SK-N-SH (cell line): Measurements from ENCODE around the gene CD22. TPM values are rescaled to one million over a fixed set of nuclear protein-coding genes. Genes with fewer than 3 reads are reported as not detected.

Experiments
- CTCF ChIA-PET: fragments of 300-600, 350-600 bp; formaldehyde crosslinking; extraction: SDS; loops from one replicate; lab custom pipeline; 2021; lab: Yijun Ruan, JAX
- POLR2A ChIA-PET: fragments of 350-600 bp; sonication (Branson Sonifier 250); formaldehyde crosslinking; extraction: SDS; loops from one replicate; lab custom pipeline; 2020; ENCODE audit warnings: antibody characterized with exemption, inconsistent platforms; lab: Yijun Ruan, JAX
- DNase-seq: peaks from one replicate; pipeline ENCODE4 v3.0.0; 2012
- H2AFZ ChIP-seq: fragments of 200-600 bp; sonication (generic); 2 replicates; pipeline ENCODE4 v1.8.1; 2016; ENCODE audit warnings: antibody characterized with exemption, mild to moderate bottlenecking, low read depth
- H3F3A ChIP-seq: fragments of 200-600 bp; sonication (generic); replicated peaks from 2 replicates; pipeline ENCODE3; 2016; ENCODE audit warnings: antibody characterized with exemption, mild to moderate bottlenecking; ENCODE audit not compliant: insufficient read depth
- H3K27ac ChIP-seq, 2 experiments: fragments of 200-500 bp in 1 of 2; fragments of 200-600 bp in 1 of 2; sonication (Bioruptor generic) in 1 of 2; sonication (generic), shearing (Covaris generic) in 1 of 2; 2 replicates each; pipeline versions ENCODE4 v1.5.1 to v1.6.1; 2014 to 2016; ENCODE audit warnings: low read depth in 2 of 2, inconsistent platforms in 1 of 2, low read length in 1 of 2, mild to moderate bottlenecking in 1 of 2, mixed read lengths in 1 of 2
- H3K27me3 ChIP-seq: fragments of 200-600 bp; sonication (generic), shearing (Covaris generic); 2 replicates; pipeline ENCODE4 v1.6.1; 2016; ENCODE audit warnings: mixed run types; ENCODE audit not compliant: insufficient read depth
- H3K36me3 ChIP-seq, 2 experiments: fragments of 200-500 bp in 1 of 2; fragments of 200-600 bp in 1 of 2; sonication (Bioruptor generic) in 1 of 2; sonication (generic) in 1 of 2; replicated peaks in 1 of 2; 2 replicates each; pipeline versions ENCODE3 to v1.5.1; 2014 to 2016; ENCODE audit warnings: low read length in 1 of 2, mild to moderate bottlenecking in 1 of 2; ENCODE audit not compliant: insufficient read depth in 2 of 2, control insufficient read depth in 1 of 2
- H3K4me1 ChIP-seq, 2 experiments: fragments of 200-500 bp in 1 of 2; fragments of 200-600 bp in 1 of 2; sonication (Bioruptor generic) in 1 of 2; sonication (generic), shearing (Covaris generic) in 1 of 2; 2 replicates each; pipeline versions ENCODE4 v1.5.1 to v1.6.1; 2014 to 2016; ENCODE audit warnings: low read depth in 1 of 2, low read length in 1 of 2, mixed run types in 1 of 2; ENCODE audit not compliant: insufficient read depth in 2 of 2, control insufficient read depth in 1 of 2
- H3K4me2 ChIP-seq: fragments of 200-600 bp; sonication (generic), shearing (Covaris generic); 2 replicates; pipeline ENCODE4 v1.6.1; 2017; ENCODE audit warnings: mixed run types
- H3K4me3 ChIP-seq, 2 experiments: fragments of 200-500 bp in 1 of 2; fragments of 200-600 bp in 1 of 2; sonication (Bioruptor generic) in 1 of 2; sonication (generic), shearing (Covaris generic) in 1 of 2; 2 replicates each; pipeline versions ENCODE4 v1.5.1 to v1.8.1; 2014 to 2016; ENCODE audit warnings: low read depth in 2 of 2, inconsistent platforms in 1 of 2, low read length in 1 of 2, mild to moderate bottlenecking in 1 of 2, mixed read lengths in 1 of 2, moderate library complexity in 1 of 2
- H3K79me2 ChIP-seq: fragments of 200-600 bp; sonication (generic); 2 replicates; pipeline ENCODE4 v1.8.1; 2017; ENCODE audit warnings: mild to moderate bottlenecking; ENCODE audit not compliant: insufficient read depth
- H3K9ac ChIP-seq: fragments of 200-600 bp; sonication (generic); 2 replicates; pipeline ENCODE4 v1.6.1; 2017; ENCODE audit warnings: mixed run types
- H3K9me2 ChIP-seq: fragments of 200-600 bp; sonication (generic); 2 replicates; pipeline ENCODE4 v1.6.1; 2017; ENCODE audit warnings: mixed run types
- H3K9me3 ChIP-seq: fragments of 200-600 bp; sonication (generic); 2 replicates; pipeline ENCODE4 v1.6.1; 2017; ENCODE audit warnings: mixed run types, mild to moderate bottlenecking, moderate library complexity
- H4K20me1 ChIP-seq: fragments of 200-600 bp; sonication (generic); 2 replicates; pipeline ENCODE4 v1.6.1; 2017; ENCODE audit warnings: mild to moderate bottlenecking, mixed run types; ENCODE audit not compliant: insufficient read depth
- CHD2 ChIP-seq: fragments of 150-350 bp; IDR thresholded peaks from 2 replicates; pipeline ENCODE4 v1.6.1; 2018; ENCODE audit warnings: low read length; ENCODE audit not compliant: partially characterized antibody
- CTCF ChIP-seq: fragments of 200-600 bp; sonication (generic); IDR thresholded peaks from 2 replicates; pipeline ENCODE4 v1.6.1; 2017; ENCODE audit warnings: antibody characterized with exemption, mild to moderate bottlenecking, moderate library complexity
- EP300 ChIP-seq, 2 experiments: IDR thresholded peaks; 2 replicates each; pipeline versions ENCODE4 v1.4.0 to v1.6.1; 2012; ENCODE audit warnings: borderline replicate concordance in 1 of 2, low read depth in 1 of 2, low read length in 1 of 2
- EZH2phosphoT487 ChIP-seq: fragments of 200-600 bp; sonication (generic); IDR thresholded peaks from 2 replicates; pipeline ENCODE4 v1.6.1; 2017; ENCODE audit warnings: low read depth, mixed run types, mild to moderate bottlenecking, antibody characterized with exemption, moderate library complexity, borderline replicate concordance
- GABPA ChIP-seq: IDR thresholded peaks from 2 replicates; pipeline ENCODE4 v1.4.0; 2012; ENCODE audit warnings: low read depth, mild to moderate bottlenecking
- GATA2 ChIP-seq: sonication (generic); formaldehyde crosslinking; IDR thresholded peaks from 2 replicates; pipeline ENCODE4 v1.5.0; 2020; ENCODE audit warnings: mild to moderate bottlenecking, missing genetic modification reagents
- JUND ChIP-seq: IDR thresholded peaks from 2 replicates; pipeline ENCODE4 v1.4.0; 2012
- MAX ChIP-seq: IDR thresholded peaks from 2 replicates; pipeline ENCODE4 v1.4.0; 2012; ENCODE audit warnings: low read depth
- MXI1 ChIP-seq: IDR thresholded peaks from 2 replicates; pipeline ENCODE4 v1.6.1; 2012; ENCODE audit warnings: mild to moderate bottlenecking, low read depth, low read length, improper control_type of control experiment
- PBX3 ChIP-seq: IDR thresholded peaks from 2 replicates; pipeline ENCODE4; 2012
- POLR2AphosphoS5 ChIP-seq: IDR thresholded peaks from 2 replicates; pipeline ENCODE4 v1.6.1; 2012; ENCODE audit warnings: low read depth, low read length
- RAD21 ChIP-seq: IDR thresholded peaks from 2 replicates; pipeline ENCODE4 v1.6.1; 2012; ENCODE audit warnings: mild to moderate bottlenecking, low read length
- RCOR1 ChIP-seq: fragments of 150-350 bp; IDR thresholded peaks from 2 replicates; pipeline ENCODE4 v1.6.1; 2017; ENCODE audit warnings: antibody characterized with exemption, low read length
- SMC3 ChIP-seq: IDR thresholded peaks from 2 replicates; pipeline ENCODE4 v1.6.1; 2012; ENCODE audit warnings: low read depth, low read length, improper control_type of control experiment
- TAF1 ChIP-seq: IDR thresholded peaks from 2 replicates; pipeline ENCODE4 v1.6.1; 2012; ENCODE audit warnings: low read depth, mild to moderate bottlenecking, low read length, moderate library complexity, borderline replicate concordance
- TCF12 ChIP-seq: IDR thresholded peaks from 2 replicates; pipeline ENCODE4 v1.4.0; 2012
- ZBTB33 ChIP-seq: IDR thresholded peaks from 2 replicates; pipeline ENCODE4 v1.4.0; 2012; ENCODE audit warnings: low read depth, borderline replicate concordance
- WGBS: methylation state at CpG from one replicate; pipeline ENCODE4 v1.1.6; 2017; ENCODE audit warnings: low lambda C conversion rate; 5-methylcytosine and 5-hydroxymethylcytosine counted together
- polyA plus RNA-seq, 3 experiments: library from polyadenylated mRNA; depleted of rRNA; stranded (reverse); fragments of >200 nt; gene quantifications; 2 replicates each; pipeline ENCODE4 v1.2.3, GENCODE V29; 2012
- TF ChIP-seq, protein P1 (sequence below): fragments of 150-350 bp; IDR thresholded peaks from 2 replicates; pipeline ENCODE4 v1.6.1; 2016; ENCODE audit warnings: mild to moderate bottlenecking, low read depth, low read length
- TF ChIP-seq, protein P2 (sequence below): fragments of 150-350 bp; IDR thresholded peaks from 2 replicates; pipeline ENCODE4 v1.6.1; 2017; ENCODE audit warnings: antibody characterized with exemption, low read length, low read depth, borderline replicate concordance

Gene CD22
- polyA plus RNA-seq, 1 of the 3 experiments (the other 2 are of a cell fraction) = 0.18 TPM

GRCh38 chr19:35329323-35329722 lies 336 bp downstream of the CD22 start:
- Histone ChIP-seq H3K36me3 (no peaks in the 10 kb centered on the region), H3F3A (no peaks in the 10 kb centered on the region), H3K9me2 (no peaks in the 10 kb centered on the region), H3K4me3 (no peak overlapping the region), H3K79me2 (no peaks in the 10 kb centered on the region), H3K4me2 (no peak overlapping the region), H3K27me3 (peaks cover 80% of the 10 kb centered on the region), H4K20me1 (no peaks in the 10 kb centered on the region), H3K4me1 (no peaks in the 10 kb centered on the region), H2AFZ (no peak overlapping the region), H3K9me3 (no peaks in the 10 kb centered on the region), H3K27ac (no peak overlapping the region), H3K9ac (no peak overlapping the region)
- POLR2A ChIA-PET = no interaction called here
- 4% methylated on average over 4 of the region's 4 CpGs for WGBS
- DNase-seq = no peak
- TF ChIP-seq CHD2 (no peak), GABPA (no peak)
- CTCF ChIA-PET = no interaction called here

GRCh38 chr19:35330475-35330874 lies 1.5 kb downstream of the CD22 start:
- Histone ChIP-seq H3K27me3 (peaks cover 84% of the 10 kb centered on the region), H3K4me1 (no peaks in the 10 kb centered on the region), H3K9ac (no peak overlapping the region), H3K4me3 (no peak overlapping the region), H4K20me1 (no peaks in the 10 kb centered on the region), H3K9me2 (no peaks in the 10 kb centered on the region), H3F3A (no peaks in the 10 kb centered on the region), H3K4me2 (no peak overlapping the region), H3K27ac (no peak overlapping the region), H2AFZ (no peak overlapping the region), H3K36me3 (no peaks in the 10 kb centered on the region), H3K79me2 (no peaks in the 10 kb centered on the region), H3K9me3 (no peaks in the 10 kb centered on the region)
- no peak for DNase-seq
- no peak for TF ChIP-seq RAD21
- TF ChIP-seq MXI1 = no peak
- TF ChIP-seq SMC3 = no peak
- TF ChIP-seq, protein P1, sequence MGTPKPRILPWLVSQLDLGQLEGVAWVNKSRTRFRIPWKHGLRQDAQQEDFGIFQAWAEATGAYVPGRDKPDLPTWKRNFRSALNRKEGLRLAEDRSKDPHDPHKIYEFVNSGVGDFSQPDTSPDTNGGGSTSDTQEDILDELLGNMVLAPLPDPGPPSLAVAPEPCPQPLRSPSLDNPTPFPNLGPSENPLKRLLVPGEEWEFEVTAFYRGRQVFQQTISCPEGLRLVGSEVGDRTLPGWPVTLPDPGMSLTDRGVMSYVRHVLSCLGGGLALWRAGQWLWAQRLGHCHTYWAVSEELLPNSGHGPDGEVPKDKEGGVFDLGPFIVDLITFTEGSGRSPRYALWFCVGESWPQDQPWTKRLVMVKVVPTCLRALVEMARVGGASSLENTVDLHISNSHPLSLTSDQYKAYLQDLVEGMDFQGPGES = no peak
- no peak for TF ChIP-seq EP300 (IDR thresholded peaks at IDR 0.05; ENCODE audit: borderline replicate concordance in 1 of 2, low read depth in 1 of 2, low read length in 1 of 2)
- no peak for TF ChIP-seq PBX3
- TF ChIP-seq, protein P2, sequence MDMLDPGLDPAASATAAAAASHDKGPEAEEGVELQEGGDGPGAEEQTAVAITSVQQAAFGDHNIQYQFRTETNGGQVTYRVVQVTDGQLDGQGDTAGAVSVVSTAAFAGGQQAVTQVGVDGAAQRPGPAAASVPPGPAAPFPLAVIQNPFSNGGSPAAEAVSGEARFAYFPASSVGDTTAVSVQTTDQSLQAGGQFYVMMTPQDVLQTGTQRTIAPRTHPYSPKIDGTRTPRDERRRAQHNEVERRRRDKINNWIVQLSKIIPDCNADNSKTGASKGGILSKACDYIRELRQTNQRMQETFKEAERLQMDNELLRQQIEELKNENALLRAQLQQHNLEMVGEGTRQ = no peak
- TF ChIP-seq JUND = no peak
- TF ChIP-seq GATA2 (CRISPR knock-in tag) = no peak
- TF ChIP-seq TAF1 = no peak
- no peak for TF ChIP-seq CTCF
- TF ChIP-seq ZBTB33 = no peak
- TF ChIP-seq EZH2phosphoT487 = no peak
- TF ChIP-seq MAX = no peak
- no peak for TF ChIP-seq POLR2AphosphoS5
- no peak for TF ChIP-seq RCOR1
- TF ChIP-seq TCF12 = no peak
- ChIA-PET POLR2A (no interaction called here), CTCF (interaction anchor here (1.8 kb wide), 1 partner anchor 14 kb away, joined by 4 read pairs; no protein-coding TSS in a partner anchor)
- 6% methylated on average over 7 of the region's 7 CpGs for WGBS
